Inflammatory macrophage treated with lipopolysaccharide for 1 hour (primary cell): Measurements from ENCODE around the gene RAD18.
A peak's percentile ranks its signal among the peaks of the same experiment; 100 is the strongest.

Source experiments
- DNase-seq, 2 donors: peaks; one replicate each; pipeline ENCODE4 v3.0.0-alpha.2; 2020 to 2022

The RAD18 gene

DNA sequence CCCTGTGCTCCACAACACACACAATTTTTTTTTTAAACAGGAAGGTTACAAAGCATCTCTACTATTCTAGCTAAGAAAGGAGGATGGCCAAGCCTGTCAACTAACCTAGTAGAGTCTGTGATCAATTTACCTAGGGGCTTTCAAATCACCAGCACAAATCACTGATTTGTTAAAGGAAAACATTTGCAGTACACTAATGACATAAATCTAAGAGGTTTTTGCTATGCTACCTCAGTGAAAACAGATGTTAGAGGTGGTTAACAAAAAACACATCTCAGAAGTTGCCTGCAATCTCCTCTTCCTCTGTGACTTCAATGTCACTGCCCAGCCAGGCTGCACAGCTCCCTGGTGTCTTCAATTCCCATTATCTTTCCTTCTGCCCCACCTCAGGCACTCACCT is 72.0 kb downstream of the RAD18 start:
- DNase-seq, result no peak

DNA sequence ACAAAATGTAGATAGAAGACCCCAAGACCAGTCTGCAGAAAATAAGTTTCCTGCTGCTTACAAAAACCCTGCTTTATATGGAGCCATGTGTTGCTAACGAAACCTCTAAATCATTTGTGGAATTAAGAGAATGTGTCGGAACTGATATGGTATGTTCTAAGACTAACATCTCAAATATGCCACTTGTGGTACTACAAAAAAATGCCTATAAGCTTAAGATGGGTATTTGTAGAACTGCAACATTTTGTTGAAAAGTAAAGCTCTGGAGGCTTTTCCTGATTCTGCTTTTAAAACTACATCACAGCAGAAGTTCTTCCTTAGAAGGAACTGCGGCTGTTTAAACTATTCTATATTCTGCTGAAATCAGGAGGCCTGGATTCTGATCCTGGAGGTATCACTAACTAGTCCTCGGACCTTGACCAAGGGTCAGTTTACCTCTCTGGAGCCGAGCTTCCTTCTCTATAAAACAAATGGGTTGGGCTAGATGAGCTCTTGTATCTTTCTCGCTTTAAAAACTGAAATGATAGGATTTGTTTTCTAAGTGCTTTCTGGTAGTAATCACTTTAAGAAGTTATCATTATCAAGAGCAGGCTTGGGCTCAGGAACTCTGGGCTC is 74.9 kb downstream of the RAD18 start:
- DNase-seq, result no peak

GRCh38 chr3:8887435-8888300 is 75.6 kb downstream of the RAD18 start:
- no peak for DNase-seq

- no peak for DNase-seq
Observed at GRCh38 chr3:8886546-8886945, 76.7 kb downstream of the RAD18 start.

DNA sequence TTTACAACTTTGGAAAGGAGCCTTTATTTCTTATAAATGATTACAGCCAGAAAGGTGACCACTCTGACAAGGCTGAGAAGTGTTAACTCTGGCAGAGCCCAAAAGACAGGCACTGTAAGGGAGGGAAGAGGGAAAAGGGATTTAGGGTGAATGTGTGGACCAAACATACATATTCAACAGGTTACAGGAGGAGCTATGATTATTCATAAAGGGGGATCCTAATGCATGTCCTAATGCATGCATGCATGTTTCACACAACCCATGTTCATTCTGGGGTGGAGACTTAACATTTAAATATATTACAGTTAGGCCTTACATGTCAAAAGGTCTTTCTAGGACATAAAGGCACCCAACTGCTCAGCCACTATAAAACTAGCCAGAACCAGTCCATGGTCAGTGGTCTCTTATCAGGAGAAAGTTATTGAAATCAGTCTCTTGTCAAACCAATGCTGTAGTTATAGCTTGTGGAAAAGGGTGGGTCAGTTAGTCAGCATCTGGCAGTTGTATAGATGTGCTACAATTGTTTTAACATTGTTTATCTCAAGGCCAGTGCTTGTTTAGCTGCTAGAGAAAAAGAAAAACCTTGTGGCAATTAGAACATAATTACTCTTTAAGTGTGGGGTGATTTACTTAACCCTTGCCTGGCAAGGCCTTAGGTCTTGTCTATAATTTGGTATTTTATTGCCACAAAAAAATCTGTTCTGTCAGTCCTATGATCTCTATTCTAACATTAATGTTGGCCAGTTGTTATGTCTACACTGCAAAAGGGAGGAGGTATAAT is 77.5 kb downstream of the RAD18 start:
- DNase-seq, result no peak

DNA sequence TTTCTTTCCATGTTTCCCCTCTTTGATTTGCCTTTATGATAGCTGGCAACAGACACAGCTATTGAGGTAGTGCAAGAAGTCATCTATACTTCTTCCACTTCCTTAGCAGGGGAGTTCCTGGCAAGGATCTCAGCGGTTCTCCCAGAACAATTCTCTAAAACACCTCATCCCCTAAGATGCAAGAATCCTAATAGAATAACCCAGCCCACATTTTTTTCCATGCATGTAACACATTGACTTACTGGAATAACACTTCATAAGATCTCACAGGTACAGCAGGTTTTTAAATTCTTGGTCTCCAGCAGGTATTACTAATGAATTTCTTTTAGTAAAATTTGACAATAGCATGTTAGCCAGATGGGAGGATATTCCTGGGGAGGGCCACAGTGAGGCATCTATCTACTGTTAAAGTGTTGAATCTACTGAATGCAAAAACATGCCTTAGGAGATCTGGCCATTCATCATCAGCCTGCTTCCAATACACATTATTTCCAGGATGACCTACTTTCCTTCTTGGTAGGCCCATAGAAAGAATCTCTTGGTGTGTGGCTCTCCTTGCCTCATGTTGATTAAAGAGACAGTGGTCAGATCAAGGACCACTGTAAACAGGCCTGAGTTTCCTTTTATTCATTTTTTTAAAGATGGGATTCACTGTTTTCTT is 78.5 kb downstream of the RAD18 start:
- DNase-seq, result no peak

- DNase-seq, result no peak
Observed at GRCh38 chr3:8882642-8883041, 80.6 kb downstream of the RAD18 start.

GRCh38 chr3:8882171-8882593 is 81.1 kb downstream of the RAD18 start:
- no peak for DNase-seq

GRCh38 chr3:8879347-8879944 is 83.8 kb downstream of the RAD18 start:
- no peak for DNase-seq

DNA sequence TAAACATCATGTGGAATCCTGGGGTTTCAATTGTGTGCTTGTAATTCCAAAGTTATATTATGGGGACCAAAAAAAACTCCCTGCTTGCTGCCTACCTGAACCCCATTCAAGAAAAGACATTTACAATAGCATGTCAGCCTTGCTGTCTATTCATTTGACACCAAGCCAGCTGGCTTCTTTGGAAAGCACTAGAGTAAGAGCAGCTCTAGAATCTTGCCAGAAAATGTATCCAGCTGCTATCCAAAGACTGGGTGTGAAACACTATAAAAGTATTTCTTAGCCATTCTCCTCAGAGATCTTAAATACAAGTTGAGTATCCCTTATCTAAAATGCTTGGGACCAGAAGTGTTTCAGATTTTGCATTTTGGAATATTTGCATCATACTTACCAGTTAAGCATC is 87.4 kb downstream of the RAD18 start:
- no peak for DNase-seq

DNA sequence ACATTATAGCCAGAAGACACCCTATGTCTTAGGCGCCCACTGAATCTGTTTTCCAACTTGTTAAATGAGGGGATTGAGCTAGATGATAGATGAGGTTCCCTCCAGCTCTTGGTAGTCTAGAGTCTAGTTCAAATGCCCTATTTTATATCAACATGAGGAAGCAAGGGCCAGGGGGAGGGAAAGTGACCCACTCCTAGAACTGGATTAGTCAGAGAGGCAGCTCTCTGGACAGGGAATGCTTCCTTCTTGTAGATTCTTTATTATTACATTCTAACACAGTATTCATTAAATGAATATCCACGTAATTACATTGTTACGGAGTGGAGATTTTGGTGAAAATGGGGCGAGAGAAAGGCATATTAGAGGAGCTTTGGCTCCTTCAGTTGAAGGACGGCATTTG is 89.5 kb downstream of the RAD18 start:
- DNase-seq, result no peak

GRCh38 chr3:8872261-8872660 is 91.0 kb downstream of the RAD18 start:
- no peak for DNase-seq

GRCh38 chr3:8871306-8871705 is 92.0 kb downstream of the RAD18 start:
- no peak for DNase-seq

DNA sequence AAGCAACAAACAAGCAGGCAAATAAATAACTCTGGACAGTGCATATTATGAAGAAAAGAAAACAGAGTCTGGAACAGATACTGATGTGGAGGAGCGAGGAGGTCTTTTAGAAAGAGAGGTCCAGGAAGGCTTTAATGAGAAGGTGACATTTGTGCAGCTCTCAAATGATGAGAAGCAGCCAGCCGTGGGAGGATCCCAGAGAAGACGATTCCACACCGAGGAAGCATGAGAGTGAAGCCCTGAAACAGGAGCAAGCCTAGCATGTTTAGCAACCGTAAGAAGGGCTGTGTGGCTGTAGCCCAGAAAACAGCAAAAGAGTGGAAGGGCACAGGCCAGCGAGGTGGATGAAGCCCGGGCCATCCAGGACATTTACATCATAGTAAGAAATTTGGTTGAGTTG is 93.1 kb downstream of the RAD18 start:
- DNase-seq, result no peak

DNA sequence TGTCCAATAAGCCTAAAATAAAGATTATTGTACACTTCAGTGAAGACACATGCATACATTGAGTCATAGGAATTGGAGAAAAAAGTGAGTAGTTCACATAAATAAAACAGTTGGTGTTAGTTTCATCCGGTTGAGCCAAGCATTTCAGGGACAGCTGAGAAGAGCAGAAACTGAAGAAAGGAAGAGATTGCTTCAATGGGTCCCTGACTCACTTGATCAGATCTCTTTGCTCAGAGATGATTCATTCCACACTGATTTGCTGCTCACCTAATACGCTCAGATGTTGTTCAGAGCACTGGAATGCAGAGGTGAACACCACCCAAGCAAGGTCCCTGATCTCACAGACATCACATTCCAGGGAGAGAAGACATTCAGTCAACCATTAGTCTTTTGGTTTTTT is 93.7 kb downstream of the RAD18 start:
- no peak for DNase-seq

GRCh38 chr3:8868996-8869395 is 94.3 kb downstream of the RAD18 start:
- DNase-seq, result no peak

DNA sequence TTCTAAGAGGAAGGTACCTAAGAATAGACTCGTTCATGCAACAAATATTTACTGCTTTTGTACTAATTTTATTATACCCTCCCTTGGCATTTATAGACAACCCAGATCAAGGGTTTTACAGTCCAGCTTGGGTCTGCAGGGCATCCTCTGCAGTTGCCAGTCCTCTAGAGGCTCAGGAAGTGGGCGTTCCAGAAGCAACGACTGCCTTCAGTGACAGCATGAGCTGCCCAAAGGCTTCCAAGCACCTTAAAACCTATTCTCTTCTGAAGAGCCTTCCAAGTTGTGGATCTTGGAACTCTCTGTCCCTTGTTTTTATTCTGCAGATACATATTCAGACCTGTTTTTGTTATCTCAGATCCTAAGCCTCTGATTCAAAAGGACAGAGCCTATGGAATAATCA is 95.6 kb downstream of the RAD18 start:
- DNase-seq, result no peak

- DNase-seq, result no peak
Observed at GRCh38 chr3:8865697-8866096, 97.6 kb downstream of the RAD18 start.

GRCh38 chr3:8864402-8865350 is 98.6 kb downstream of the RAD18 start:
- peak; percentile 89 to 94 for DNase-seq

- no peak for DNase-seq
Observed at GRCh38 chr3:8863891-8864290, 99.4 kb downstream of the RAD18 start.

DNA sequence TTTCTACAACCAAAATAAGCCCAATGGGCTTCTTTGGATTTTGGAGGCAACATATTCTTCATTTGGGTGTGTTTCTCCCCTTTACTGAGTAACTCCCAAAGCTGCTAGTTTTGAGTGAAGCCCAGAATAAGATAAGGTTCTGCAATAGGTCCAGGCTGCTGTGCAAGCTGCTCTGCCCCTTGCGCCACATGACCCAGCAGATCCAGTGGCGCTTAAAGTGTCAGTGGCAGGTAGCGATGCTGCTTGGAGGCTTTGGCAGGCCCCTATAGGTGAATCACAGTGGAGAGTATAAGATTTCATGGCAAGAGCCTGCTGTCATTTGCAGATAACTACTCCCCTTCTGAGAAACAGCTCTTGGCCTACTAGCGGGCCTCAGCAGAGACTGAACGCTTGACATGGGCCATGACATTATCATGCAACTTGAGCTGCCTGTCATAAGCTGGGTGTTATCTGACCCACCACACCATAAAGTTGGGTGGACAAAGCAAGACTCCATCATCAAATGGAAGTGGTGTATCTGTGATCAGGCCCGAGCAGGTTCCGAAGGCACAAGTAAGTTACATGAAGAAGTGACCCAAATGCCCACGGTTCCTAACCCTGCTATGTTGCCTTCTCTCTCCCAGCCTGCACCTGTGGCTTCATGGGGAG is 105.4 kb downstream of the RAD18 start:
- DNase-seq, result no peak
